Type B pancreatic cell (in vitro differentiated cells): Measurements from ENCODE around the gene IFT172. TPM values are rescaled to one million over a fixed set of nuclear protein-coding genes. Genes with fewer than 3 reads are reported as not detected.
A peak's percentile ranks its signal among the peaks of the same experiment; 100 is the strongest.

Source experiments
- DNase-seq: peaks from one replicate; pipeline ENCODE4 v3.0.0; 2021; ENCODE audit warnings: mixed read lengths; ENCODE audit not compliant: unreplicated experiment; ENCODE audit errors: extremely low spot score
- H3K27ac Mint-ChIP-seq: 2 replicates; pipeline ENCODE4 v1.8.0; 2021; ENCODE audit warnings: mild to moderate bottlenecking, mixed read lengths
- H3K27me3 Mint-ChIP-seq: 2 replicates; pipeline ENCODE4 v1.8.0; 2021; ENCODE audit warnings: mixed read lengths
- H3K36me3 Mint-ChIP-seq: 2 replicates; pipeline ENCODE4 v1.8.0; 2021; ENCODE audit warnings: mixed read lengths
- H3K4me1 Mint-ChIP-seq: one replicate; pipeline ENCODE4 v1.8.0; 2021; ENCODE audit warnings: mixed read lengths; ENCODE audit not compliant: unreplicated experiment
- H3K4me3 Mint-ChIP-seq: 2 replicates; pipeline ENCODE4 v1.8.0; 2021; ENCODE audit warnings: mild to moderate bottlenecking, mixed read lengths
- H3K9me3 Mint-ChIP-seq: 2 replicates; pipeline ENCODE4 v1.8.0; 2021; ENCODE audit warnings: mixed read lengths
- CTCF ChIP-seq: fragments of 200-600 bp; sonication (generic); conservative IDR thresholded peaks from 2 replicates; pipeline ENCODE4 v1.5.0; 2021; ENCODE audit warnings: antibody characterized with exemption, mild to moderate bottlenecking
- total RNA-seq: library from RNA; stranded (reverse); gene quantifications from 2 replicates; pipeline ENCODE4 v1.2.1, GENCODE V29; 2021; ENCODE audit warnings: low replicate concordance

The IFT172 gene
- total RNA-seq, 1 donor from 2014 or later: 54.1 TPM

- Mint-ChIP-seq H3K36me3 (peaks cover 24% of the 10 kb centered on the region), H3K4me3 (no peak overlapping the region), H3K27me3 (no peaks in the 10 kb centered on the region), H3K27ac (no peak overlapping the region), H3K4me1 (no peaks in the 10 kb centered on the region), H3K9me3 (no peaks in the 10 kb centered on the region)
- no peak for TF ChIP-seq CTCF
- no peak for DNase-seq
These were observed 35.6 kb downstream of the IFT172 start for GRCh38 chr2:27453968-27454367.

GRCh38 chr2:27451095-27451494 lies 38.4 kb downstream of the IFT172 start:
- no peak for TF ChIP-seq CTCF
- no peak overlapping the region for H3K27ac Mint-ChIP-seq
- no peak overlapping the region for H3K4me3 Mint-ChIP-seq
- no peaks in the 10 kb centered on the region for H3K27me3 Mint-ChIP-seq
- DNase-seq: no peak
- H3K9me3 Mint-ChIP-seq: no peaks in the 10 kb centered on the region
- H3K36me3 Mint-ChIP-seq: peaks cover 32% of the 10 kb centered on the region
- no peaks in the 10 kb centered on the region for H3K4me1 Mint-ChIP-seq

DNA sequence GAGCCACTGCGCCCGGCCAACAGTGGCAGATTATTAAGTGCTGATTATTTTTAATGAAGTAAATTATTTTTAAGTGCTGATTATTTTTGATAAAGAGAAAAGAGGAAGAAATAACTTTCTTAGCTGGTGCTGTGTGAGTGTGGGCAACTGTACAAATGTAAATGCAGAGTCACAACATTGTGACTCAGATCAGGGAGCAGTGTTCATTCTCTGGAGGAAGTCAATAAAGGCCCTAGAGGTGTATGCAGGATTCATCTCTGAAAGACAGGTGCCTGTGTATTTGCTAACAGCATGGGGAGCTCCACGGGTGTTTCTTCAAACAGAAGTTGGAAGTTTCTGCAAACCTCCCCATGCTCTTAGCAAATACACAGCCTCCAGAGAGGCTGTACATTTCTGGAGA lies 41.2 kb downstream of the IFT172 start:
- Mint-ChIP-seq H3K4me1 (no peaks in the 10 kb centered on the region), H3K27me3 (no peaks in the 10 kb centered on the region), H3K36me3 (peaks cover 30% of the 10 kb centered on the region), H3K4me3 (no peak overlapping the region), H3K27ac (peak overlapping the region; percentile 13), H3K9me3 (no peaks in the 10 kb centered on the region)
- DNase-seq: no peak
- TF ChIP-seq CTCF: no peak

DNA sequence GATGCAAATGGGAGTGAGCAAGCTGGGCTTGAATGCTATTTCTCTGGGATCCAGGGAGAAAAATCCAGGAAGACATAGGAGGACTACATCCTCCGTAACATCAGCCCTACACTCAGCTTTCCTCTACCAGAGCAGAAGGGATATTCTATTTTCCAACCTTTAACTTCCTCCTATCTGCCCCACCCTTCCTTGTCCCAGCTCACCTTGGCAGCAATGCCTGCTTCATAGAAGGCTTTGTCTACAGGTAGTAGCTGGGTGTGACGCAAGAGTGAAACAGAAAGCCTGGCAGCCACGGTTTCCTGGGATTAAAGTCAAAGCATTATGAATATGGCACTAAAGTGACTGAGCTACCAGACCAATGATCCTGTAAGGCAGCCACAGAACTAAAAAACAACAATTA lies 43.5 kb downstream of the IFT172 start:
- H3K27me3 Mint-ChIP-seq: no peaks in the 10 kb centered on the region
- peaks cover 5% of the 10 kb centered on the region for H3K4me1 Mint-ChIP-seq
- no peak for TF ChIP-seq CTCF
- H3K27ac Mint-ChIP-seq: peak overlapping the region; percentile 88
- H3K36me3 Mint-ChIP-seq: peaks cover 38% of the 10 kb centered on the region
- no peak for DNase-seq
- no peak overlapping the region for H3K4me3 Mint-ChIP-seq
- H3K9me3 Mint-ChIP-seq: no peaks in the 10 kb centered on the region

- no peak overlapping the region for H3K4me3 Mint-ChIP-seq
- H3K27me3 Mint-ChIP-seq: no peaks in the 10 kb centered on the region
- H3K36me3 Mint-ChIP-seq: peaks cover 41% of the 10 kb centered on the region
- no peak for DNase-seq
- peaks cover 5% of the 10 kb centered on the region for H3K4me1 Mint-ChIP-seq
- H3K9me3 Mint-ChIP-seq: no peaks in the 10 kb centered on the region
- no peak for TF ChIP-seq CTCF
- H3K27ac Mint-ChIP-seq: peak overlapping the region; percentile 88
These were observed 43.9 kb downstream of the IFT172 start for GRCh38 chr2:27445615-27446014.

DNA sequence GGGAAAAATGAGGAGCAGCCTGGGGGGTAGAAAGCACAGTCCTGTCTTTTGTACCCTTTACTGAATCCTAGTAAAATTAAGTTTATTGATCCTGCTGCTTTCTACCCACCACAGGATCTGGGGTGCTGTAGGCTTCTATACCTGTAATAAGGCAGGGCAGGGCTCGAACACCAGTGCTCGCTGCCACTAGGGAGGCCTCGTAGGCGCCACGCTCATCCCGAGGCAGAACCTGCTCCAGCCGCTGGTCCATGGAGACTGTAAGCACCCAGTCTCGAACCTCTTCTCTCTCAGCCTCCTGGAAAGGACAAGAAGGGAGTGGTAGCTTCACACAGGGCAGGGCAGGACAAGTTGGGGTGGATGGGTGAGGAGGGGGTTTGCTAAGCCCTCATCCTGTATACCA lies 44.4 kb downstream of the IFT172 start:
- peaks cover 45% of the 10 kb centered on the region for H3K36me3 Mint-ChIP-seq
- DNase-seq: no peak
- H3K27ac Mint-ChIP-seq: peak overlapping the region; percentile 88
- H3K4me3 Mint-ChIP-seq: no peak overlapping the region
- H3K4me1 Mint-ChIP-seq: peaks cover 5% of the 10 kb centered on the region
- no peaks in the 10 kb centered on the region for H3K9me3 Mint-ChIP-seq
- no peaks in the 10 kb centered on the region for H3K27me3 Mint-ChIP-seq
- no peak for TF ChIP-seq CTCF
